Neural cell (in vitro differentiated cells): ENCODE results near the gene BBS1. TPM values are rescaled to one million over a fixed set of nuclear protein-coding genes. Genes with fewer than 3 reads are reported as not detected.

ENCODE experiments used
- H2AFZ ChIP-seq: fragments of 200-600, 300-800 bp; sonication (generic), shearing (Covaris generic); 2 replicates; pipeline ENCODE4 v1.6.0; 2014; ENCODE audit warnings: low read depth, mild to moderate bottlenecking, antibody characterized with exemption, low read length, moderate library complexity
- H3F3A ChIP-seq: fragments of 200-600 bp; shearing (Covaris generic); 2 replicates; pipeline ENCODE4 v1.6.1; 2016; ENCODE audit warnings: mild to moderate bottlenecking, moderate library complexity, mixed read lengths, antibody characterized with exemption, low read length; ENCODE audit not compliant: insufficient read depth, poor library complexity, severe bottlenecking
- H3K27ac ChIP-seq: fragments of 200-600, 300-800 bp; sonication (generic), shearing (Covaris generic); 2 replicates; pipeline ENCODE4 v1.5.1; 2014; ENCODE audit warnings: mild to moderate bottlenecking, low read length, moderate library complexity
- H3K27me3 ChIP-seq: fragments of 300-800, 200-600 bp; sonication (generic), shearing (Covaris generic); 2 replicates; pipeline ENCODE4 v1.6.0; 2014; ENCODE audit warnings: mild to moderate bottlenecking, low read depth, low read length, moderate library complexity; ENCODE audit not compliant: insufficient read depth
- H3K36me3 ChIP-seq: fragments of 300-800, 200-600 bp; sonication (generic), shearing (Covaris generic); 2 replicates; pipeline ENCODE4 v1.5.1; 2014; ENCODE audit warnings: mild to moderate bottlenecking, antibody characterized with exemption, low read length, moderate library complexity; ENCODE audit not compliant: insufficient read depth
- H3K4me2 ChIP-seq: fragments of 300-800, 200-600 bp; sonication (generic), shearing (Covaris generic); 2 replicates; pipeline ENCODE4 v1.6.0; 2014; ENCODE audit warnings: mild to moderate bottlenecking, low read length
- H3K4me3 ChIP-seq: fragments of 300-800, 200-600 bp; sonication (generic), shearing (Covaris generic); 2 replicates; pipeline ENCODE4 v1.5.1; 2014; ENCODE audit warnings: mild to moderate bottlenecking, low read length, moderate library complexity
- H3K79me2 ChIP-seq: fragments of 200-600 bp; shearing (Covaris generic); replicated peaks from 2 replicates; pipeline ENCODE4 v1.6.0; 2014; ENCODE audit warnings: mild to moderate bottlenecking, low read length, moderate library complexity; ENCODE audit not compliant: insufficient read depth
- H3K9ac ChIP-seq: fragments of 300-800, 200-600 bp; sonication (generic), shearing (Covaris generic); 2 replicates; pipeline ENCODE4 v1.6.1; 2016; ENCODE audit warnings: mild to moderate bottlenecking, low read length, mixed read lengths
- H3K9me2 ChIP-seq: fragments of 200-600 bp; shearing (Covaris generic); 2 replicates; pipeline ENCODE4 v1.6.1; 2016; ENCODE audit warnings: mild to moderate bottlenecking, low read length, mixed read lengths; ENCODE audit not compliant: insufficient read depth
- H3K9me3 ChIP-seq: fragments of 200-600, 300-800 bp; sonication (generic), shearing (Covaris generic); 2 replicates; pipeline ENCODE4 v1.6.1; 2016; ENCODE audit warnings: mild to moderate bottlenecking, mixed run types, low read length, moderate library complexity, mixed read lengths
- H4K20me1 ChIP-seq: fragments of 200-600 bp; shearing (Covaris generic); 2 replicates; pipeline ENCODE4 v1.6.1; 2016; ENCODE audit warnings: mild to moderate bottlenecking, mixed run types; ENCODE audit not compliant: insufficient read depth
- EP300 ChIP-seq: fragments of 450-650 bp; conservative IDR thresholded peaks from 2 replicates; pipeline ENCODE4 v1.6.1; 2014; ENCODE audit warnings: antibody characterized with exemption, mild to moderate bottlenecking, moderate library complexity; ENCODE audit not compliant: poor library complexity, severe bottlenecking
- EZH2 ChIP-seq: fragments of 200-600, 300-800 bp; shearing (Covaris generic), sonication (generic); IDR thresholded peaks from 2 replicates; pipeline ENCODE4 v1.6.1; 2014; ENCODE audit warnings: antibody characterized with exemption, low read length, borderline replicate concordance, mild to moderate bottlenecking; ENCODE audit not compliant: insufficient read depth, poor library complexity, severe bottlenecking
- MXI1 ChIP-seq: fragments of 450-650 bp; conservative IDR thresholded peaks from 2 replicates; pipeline ENCODE4 v1.6.1; 2014; ENCODE audit warnings: antibody characterized with exemption, mild to moderate bottlenecking; ENCODE audit not compliant: poor library complexity, severe bottlenecking
- POLR2AphosphoS5 ChIP-seq: IDR thresholded peaks from 2 replicates; pipeline ENCODE4 v1.6.1; 2012
- RAD21 ChIP-seq: fragments of 450-650 bp; conservative IDR thresholded peaks from 2 replicates; pipeline ENCODE4 v1.6.1; 2014; ENCODE audit warnings: antibody characterized with exemption, mild to moderate bottlenecking, moderate library complexity
- SMC3 ChIP-seq: fragments of 450-650 bp; conservative IDR thresholded peaks from 2 replicates; pipeline ENCODE4 v1.6.1; 2014; ENCODE audit warnings: antibody characterized with exemption, mild to moderate bottlenecking, moderate library complexity; ENCODE audit not compliant: poor library complexity
- TAF1 ChIP-seq: IDR thresholded peaks from 2 replicates; pipeline ENCODE4 v1.6.1; 2012; ENCODE audit warnings: low read depth
- polyA plus RNA-seq: library from polyadenylated mRNA; depleted of rRNA; stranded (reverse); fragments of >200 nt; gene quantifications from 2 replicates; pipeline ENCODE4 v1.2.3, GENCODE V29; 2014
- TF ChIP-seq, protein P1 (sequence below): IDR thresholded peaks from 2 replicates; pipeline ENCODE4 v1.6.1; 2012; ENCODE audit warnings: borderline replicate concordance
- TF ChIP-seq, protein P2 (sequence below): fragments of 450-650 bp; IDR thresholded peaks from 2 replicates; pipeline ENCODE4 v1.5.1; 2014; ENCODE audit warnings: antibody characterized with exemption, mild to moderate bottlenecking, moderate library complexity; ENCODE audit not compliant: poor library complexity, severe bottlenecking

BBS1 gene
- polyA plus RNA-seq, 1 donor from 2014 or later = 69.5 TPM

DNA sequence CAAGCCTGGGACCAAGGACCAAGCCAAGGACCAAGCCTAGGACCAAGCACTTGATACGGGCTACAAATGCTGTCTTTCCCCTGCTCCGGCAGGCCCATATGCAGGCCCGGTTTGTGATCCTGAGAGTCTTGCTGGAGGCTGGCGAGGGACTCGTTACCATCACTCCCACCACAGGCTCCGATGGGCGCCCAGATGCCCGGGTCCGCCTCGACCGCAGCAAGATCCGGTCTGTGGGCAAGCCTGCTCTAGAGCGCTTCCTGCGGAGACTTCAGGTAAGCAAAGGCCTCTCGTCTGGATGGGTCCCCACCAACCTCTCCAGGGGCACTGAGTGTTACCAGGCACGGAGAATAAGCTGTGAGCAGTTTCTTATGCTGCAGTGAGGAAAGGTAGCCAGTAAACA lies 13.2 kb upstream of the BBS1 start:
- H3K4me2 ChIP-seq = no peak overlapping the region
- H3K9ac ChIP-seq = no peak overlapping the region
- H3K27ac ChIP-seq = no peak overlapping the region
- H2AFZ ChIP-seq = no peak overlapping the region
- no peaks in the 10 kb centered on the region for H3K36me3 ChIP-seq
- H4K20me1 ChIP-seq = no peaks in the 10 kb centered on the region
- H3K27me3 ChIP-seq = no peaks in the 10 kb centered on the region
- no peaks in the 10 kb centered on the region for H3F3A ChIP-seq
- no peaks in the 10 kb centered on the region for H3K79me2 ChIP-seq
- no peaks in the 10 kb centered on the region for H3K9me2 ChIP-seq
- H3K9me3 ChIP-seq = no peaks in the 10 kb centered on the region
- no peak overlapping the region for H3K4me3 ChIP-seq
- no peak for TF ChIP-seq SMC3
- TF ChIP-seq, protein P1, sequence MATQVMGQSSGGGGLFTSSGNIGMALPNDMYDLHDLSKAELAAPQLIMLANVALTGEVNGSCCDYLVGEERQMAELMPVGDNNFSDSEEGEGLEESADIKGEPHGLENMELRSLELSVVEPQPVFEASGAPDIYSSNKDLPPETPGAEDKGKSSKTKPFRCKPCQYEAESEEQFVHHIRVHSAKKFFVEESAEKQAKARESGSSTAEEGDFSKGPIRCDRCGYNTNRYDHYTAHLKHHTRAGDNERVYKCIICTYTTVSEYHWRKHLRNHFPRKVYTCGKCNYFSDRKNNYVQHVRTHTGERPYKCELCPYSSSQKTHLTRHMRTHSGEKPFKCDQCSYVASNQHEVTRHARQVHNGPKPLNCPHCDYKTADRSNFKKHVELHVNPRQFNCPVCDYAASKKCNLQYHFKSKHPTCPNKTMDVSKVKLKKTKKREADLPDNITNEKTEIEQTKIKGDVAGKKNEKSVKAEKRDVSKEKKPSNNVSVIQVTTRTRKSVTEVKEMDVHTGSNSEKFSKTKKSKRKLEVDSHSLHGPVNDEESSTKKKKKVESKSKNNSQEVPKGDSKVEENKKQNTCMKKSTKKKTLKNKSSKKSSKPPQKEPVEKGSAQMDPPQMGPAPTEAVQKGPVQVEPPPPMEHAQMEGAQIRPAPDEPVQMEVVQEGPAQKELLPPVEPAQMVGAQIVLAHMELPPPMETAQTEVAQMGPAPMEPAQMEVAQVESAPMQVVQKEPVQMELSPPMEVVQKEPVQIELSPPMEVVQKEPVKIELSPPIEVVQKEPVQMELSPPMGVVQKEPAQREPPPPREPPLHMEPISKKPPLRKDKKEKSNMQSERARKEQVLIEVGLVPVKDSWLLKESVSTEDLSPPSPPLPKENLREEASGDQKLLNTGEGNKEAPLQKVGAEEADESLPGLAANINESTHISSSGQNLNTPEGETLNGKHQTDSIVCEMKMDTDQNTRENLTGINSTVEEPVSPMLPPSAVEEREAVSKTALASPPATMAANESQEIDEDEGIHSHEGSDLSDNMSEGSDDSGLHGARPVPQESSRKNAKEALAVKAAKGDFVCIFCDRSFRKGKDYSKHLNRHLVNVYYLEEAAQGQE = no peak
- no peak for TF ChIP-seq TAF1
- no peak for TF ChIP-seq MXI1
- TF ChIP-seq, protein P2, sequence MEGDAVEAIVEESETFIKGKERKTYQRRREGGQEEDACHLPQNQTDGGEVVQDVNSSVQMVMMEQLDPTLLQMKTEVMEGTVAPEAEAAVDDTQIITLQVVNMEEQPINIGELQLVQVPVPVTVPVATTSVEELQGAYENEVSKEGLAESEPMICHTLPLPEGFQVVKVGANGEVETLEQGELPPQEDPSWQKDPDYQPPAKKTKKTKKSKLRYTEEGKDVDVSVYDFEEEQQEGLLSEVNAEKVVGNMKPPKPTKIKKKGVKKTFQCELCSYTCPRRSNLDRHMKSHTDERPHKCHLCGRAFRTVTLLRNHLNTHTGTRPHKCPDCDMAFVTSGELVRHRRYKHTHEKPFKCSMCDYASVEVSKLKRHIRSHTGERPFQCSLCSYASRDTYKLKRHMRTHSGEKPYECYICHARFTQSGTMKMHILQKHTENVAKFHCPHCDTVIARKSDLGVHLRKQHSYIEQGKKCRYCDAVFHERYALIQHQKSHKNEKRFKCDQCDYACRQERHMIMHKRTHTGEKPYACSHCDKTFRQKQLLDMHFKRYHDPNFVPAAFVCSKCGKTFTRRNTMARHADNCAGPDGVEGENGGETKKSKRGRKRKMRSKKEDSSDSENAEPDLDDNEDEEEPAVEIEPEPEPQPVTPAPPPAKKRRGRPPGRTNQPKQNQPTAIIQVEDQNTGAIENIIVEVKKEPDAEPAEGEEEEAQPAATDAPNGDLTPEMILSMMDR = no peak
- TF ChIP-seq RAD21 = no peak
- TF ChIP-seq POLR2AphosphoS5 = no peak
- no peak for TF ChIP-seq EP300
- TF ChIP-seq EZH2 = no peak

DNA sequence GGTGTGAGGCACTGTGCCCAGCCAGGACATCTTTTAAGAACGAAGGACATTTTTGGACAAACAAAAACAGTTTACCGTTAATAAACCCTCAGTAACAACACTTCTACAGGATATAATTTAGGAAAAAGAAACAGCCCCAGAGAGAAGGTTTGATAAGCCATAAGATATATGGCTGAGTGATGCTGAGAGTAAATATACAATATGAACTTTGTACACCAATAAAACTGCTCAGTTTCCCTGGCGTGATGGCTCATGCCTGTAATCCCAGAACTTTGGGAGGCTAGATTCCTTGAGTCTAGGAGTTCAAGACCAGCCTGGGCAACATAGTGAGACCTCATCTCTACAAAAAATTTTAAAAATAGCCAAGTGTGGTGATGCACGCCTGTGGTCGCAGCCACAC lies 11.9 kb upstream of the BBS1 start:
- H3K79me2 ChIP-seq = no peaks in the 10 kb centered on the region
- H3K36me3 ChIP-seq = no peaks in the 10 kb centered on the region
- TF ChIP-seq, protein P1 = no peak
- TF ChIP-seq RAD21 (no peak), SMC3 (no peak), MXI1 (no peak), POLR2AphosphoS5 (no peak), EP300 (no peak), TAF1 (no peak)
- TF ChIP-seq, protein P2 = no peak
- H3K9me3 ChIP-seq = no peaks in the 10 kb centered on the region
- H3K4me3 ChIP-seq = no peak overlapping the region
- no peak overlapping the region for H2AFZ ChIP-seq
- no peaks in the 10 kb centered on the region for H3K27me3 ChIP-seq
- no peaks in the 10 kb centered on the region for H4K20me1 ChIP-seq
- no peak overlapping the region for H3K4me2 ChIP-seq
- no peak overlapping the region for H3K9ac ChIP-seq
- H3F3A ChIP-seq = no peaks in the 10 kb centered on the region
- H3K9me2 ChIP-seq = no peaks in the 10 kb centered on the region
- no peak overlapping the region for H3K27ac ChIP-seq
